A549 (cell line): ENCODE results near the gene FLT3LG.

Experiments used
- JUN ChIP-seq, 2 experiments: fragments of >200 bp; sonication (Bioruptor Twin); formaldehyde crosslinking; IDR thresholded peaks; 2 replicates in 1 of 2; 3 replicates in 1 of 2; pipeline ENCODE4 v1.6.1; 2016 to 2017
- RARB ChIP-seq: fragments of 250-450 bp; sonication (Bioruptor Pico); IDR thresholded peaks from 2 replicates; pipeline ENCODE4 v1.8.0; 2021; ENCODE audit warnings: mild to moderate bottlenecking, moderate library complexity
- TF ChIP-seq, protein P1 (sequence below): fragments of 200-600 bp; sonication (generic); IDR thresholded peaks from 2 replicates; pipeline ENCODE4 v1.6.1; 2016; ENCODE audit warnings: antibody characterized with exemption, mild to moderate bottlenecking, moderate library complexity

DNA sequence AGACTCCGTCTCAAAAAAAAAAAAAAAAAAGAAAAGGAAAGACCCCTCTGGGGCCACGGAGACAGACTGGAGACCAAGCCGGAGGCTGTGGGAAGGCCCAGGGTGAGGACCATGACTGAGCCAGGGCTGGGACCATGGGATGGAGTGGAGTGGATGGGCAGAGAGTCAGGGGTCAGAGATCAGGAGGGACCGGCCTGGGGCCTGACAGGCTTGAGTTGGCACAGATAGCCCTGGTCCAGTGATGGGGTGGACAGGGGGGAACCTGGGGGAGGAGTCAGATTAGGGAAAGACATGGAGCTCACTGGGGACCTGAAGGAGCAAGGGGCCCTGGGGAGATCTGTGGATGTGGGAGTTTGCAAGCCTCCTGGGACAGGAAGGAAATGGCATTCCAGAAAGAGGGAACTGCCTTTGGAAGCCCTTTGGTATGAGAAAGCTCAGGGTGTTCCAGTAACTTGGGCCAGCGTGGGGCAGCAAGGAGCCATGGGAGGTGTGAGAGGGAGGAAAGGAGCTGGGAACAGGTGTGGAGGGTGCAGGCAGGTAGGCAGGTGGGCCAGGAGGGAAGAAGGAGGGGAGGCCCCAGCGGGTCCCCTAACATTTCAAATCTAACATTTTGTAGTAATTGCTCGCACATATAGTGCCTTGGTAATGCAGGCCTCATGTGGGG lies 7.1 kb downstream of the FLT3LG start:
- TF ChIP-seq JUN (IDR thresholded peaks at IDR 0.05) (no peak), RARB (no peak)
- TF ChIP-seq, protein P1, sequence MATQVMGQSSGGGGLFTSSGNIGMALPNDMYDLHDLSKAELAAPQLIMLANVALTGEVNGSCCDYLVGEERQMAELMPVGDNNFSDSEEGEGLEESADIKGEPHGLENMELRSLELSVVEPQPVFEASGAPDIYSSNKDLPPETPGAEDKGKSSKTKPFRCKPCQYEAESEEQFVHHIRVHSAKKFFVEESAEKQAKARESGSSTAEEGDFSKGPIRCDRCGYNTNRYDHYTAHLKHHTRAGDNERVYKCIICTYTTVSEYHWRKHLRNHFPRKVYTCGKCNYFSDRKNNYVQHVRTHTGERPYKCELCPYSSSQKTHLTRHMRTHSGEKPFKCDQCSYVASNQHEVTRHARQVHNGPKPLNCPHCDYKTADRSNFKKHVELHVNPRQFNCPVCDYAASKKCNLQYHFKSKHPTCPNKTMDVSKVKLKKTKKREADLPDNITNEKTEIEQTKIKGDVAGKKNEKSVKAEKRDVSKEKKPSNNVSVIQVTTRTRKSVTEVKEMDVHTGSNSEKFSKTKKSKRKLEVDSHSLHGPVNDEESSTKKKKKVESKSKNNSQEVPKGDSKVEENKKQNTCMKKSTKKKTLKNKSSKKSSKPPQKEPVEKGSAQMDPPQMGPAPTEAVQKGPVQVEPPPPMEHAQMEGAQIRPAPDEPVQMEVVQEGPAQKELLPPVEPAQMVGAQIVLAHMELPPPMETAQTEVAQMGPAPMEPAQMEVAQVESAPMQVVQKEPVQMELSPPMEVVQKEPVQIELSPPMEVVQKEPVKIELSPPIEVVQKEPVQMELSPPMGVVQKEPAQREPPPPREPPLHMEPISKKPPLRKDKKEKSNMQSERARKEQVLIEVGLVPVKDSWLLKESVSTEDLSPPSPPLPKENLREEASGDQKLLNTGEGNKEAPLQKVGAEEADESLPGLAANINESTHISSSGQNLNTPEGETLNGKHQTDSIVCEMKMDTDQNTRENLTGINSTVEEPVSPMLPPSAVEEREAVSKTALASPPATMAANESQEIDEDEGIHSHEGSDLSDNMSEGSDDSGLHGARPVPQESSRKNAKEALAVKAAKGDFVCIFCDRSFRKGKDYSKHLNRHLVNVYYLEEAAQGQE: no peak
